NCI-H460 (cell line): ENCODE results near the gene SLC6A9. TPM values are rescaled to one million over a fixed set of nuclear protein-coding genes. Genes with fewer than 3 reads are reported as not detected.

Experiments used
- DNase-seq: peaks from one replicate; pipeline ENCODE4 v3.0.0-alpha.2; 2016; ENCODE audit warnings: low read depth; ENCODE audit errors: extremely low read depth
- total RNA-seq: library from RNA; depleted of rRNA; stranded (reverse); fragments of >200 nt; shearing (Covaris generic); gene quantifications from 2 replicates; pipeline ENCODE4 v1.2.3, GENCODE V29; 2014

The SLC6A9 gene
- total RNA-seq, 1 experiment from 2014 or later: 12.9 TPM

DNA sequence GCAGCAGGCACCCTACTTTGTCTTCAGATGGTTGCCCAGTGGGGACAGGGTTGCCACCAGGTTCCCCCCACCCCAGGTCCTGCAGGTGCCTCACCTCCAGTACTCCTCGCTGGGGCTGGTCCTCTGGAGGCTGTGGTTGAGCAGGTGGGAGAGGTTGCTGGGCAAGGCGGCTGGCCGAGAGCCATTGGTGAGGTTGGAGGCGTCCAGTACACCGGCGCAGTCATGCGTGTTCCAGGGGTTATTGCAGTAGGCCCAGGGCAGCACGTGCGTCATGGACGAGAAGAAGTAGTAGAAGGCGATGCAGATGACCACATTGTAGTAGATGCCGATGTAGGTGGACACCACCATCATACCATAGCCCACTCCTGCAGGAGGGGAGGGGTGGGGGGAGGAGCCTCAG is 23.0 kb downstream of the SLC6A9 start:
- no peak for DNase-seq

DNA sequence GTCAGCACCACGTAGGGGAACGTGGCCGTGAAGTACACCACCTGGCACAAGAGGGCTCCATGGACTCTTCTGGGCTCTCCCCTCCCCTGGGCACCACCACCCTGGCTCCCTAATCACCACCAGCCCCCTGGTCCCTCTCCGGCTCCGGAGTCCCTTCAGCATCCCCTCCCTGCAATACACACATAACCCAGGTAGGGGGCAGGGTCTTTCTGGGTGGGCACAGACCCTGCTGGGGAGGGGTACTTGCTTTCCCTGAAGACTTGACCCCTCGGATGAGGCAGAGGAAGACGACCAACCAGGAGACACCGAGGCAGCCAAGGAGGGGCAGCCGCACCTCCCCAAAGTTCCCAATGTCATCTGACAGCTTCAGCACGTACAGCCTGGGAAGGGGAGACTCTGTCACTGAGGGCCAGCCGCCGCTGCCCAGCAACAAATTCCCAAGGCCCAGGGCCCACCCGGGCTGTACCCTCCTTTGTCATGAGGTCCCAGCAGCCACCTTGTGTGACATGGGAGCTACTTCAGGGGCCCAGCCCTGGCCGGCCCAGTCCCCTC is 28.6 kb downstream of the SLC6A9 start:
- no peak for DNase-seq

DNA sequence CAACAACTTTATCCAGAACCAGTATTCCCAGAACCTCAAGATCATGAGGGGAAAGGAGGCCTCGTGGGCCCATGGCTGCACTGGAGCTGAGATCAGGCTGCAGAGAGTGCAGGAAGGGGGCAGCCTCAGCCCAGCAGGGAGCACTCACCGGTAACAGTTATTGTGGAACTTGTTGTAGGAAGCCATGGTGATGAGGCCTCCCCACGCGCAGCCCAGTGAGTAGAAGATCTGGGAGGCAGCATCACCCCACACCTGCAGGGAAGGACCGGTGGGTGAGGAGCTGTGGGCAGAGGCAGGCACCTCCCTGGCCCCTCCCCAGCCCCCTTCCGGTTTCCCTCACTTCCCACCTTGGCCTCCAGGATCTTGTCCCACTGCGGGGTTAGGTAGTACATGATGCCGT is 29.1 kb downstream of the SLC6A9 start:
- DNase-seq: no peak

DNA sequence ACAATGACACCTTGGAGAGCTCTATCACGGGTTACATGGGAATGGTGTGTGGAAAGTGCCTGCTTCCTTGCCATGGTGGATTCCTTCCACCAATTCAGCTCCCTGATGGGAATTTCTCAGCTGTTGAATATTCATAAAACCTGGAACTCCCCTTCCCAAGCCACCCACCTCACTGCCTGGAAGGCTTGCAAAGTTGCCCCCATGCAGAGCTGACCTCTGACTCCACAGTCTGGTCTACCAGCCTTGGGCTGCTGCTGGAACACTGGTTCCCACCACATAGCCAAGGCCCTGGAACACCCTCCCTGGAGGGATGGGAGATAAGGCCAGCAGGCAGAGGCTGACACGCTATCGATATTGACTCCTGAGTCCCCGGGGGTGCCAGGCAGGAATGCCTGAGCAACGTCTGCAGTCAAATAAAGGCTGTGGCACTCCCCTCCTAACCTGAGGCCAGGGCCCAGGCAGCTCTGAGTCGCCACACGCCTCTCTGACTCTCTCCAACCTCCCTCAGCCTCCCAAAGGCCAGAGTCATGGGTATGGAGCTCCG is 31.1 kb downstream of the SLC6A9 start:
- no peak for DNase-seq

DNA sequence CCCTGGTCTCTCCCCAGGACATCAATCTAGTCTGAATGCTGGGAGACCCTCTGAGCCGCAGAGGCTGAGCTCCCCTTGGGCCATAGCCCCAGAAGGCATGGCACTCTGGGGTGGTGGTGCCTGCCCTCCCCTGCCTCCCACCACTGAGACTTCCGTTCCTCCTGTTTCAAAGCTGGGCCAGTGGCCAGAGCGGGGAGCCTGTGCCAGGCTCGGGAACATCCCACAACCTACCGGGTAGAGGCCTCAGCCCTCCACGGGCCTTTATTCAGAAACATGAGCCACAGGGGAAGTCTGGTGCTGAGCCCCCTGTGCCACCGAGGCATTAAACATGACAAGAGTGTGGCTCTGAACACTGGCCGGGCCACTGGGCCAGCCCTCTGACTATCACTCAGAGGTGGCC is 31.8 kb downstream of the SLC6A9 start:
- no peak for DNase-seq

DNA sequence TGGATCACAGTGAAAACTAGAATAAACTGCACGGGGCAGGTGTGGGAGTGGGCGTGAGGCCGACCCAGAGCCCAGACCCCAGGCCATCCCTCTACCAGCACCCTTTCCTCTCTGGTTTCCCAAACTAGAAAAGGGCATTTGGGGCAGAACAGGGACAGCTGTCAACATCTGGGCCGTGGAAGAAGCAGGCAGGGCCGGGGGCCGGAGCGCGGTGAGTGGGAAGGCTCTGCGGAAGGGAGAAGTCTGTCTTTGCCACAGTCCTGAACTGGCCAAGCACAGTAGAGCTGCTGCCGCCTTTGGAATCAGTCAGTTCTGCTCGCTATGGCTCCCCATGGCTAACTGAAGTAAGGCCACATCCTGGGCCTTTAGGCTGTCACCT is 33.3 kb downstream of the SLC6A9 start:
- DNase-seq: no peak

DNA sequence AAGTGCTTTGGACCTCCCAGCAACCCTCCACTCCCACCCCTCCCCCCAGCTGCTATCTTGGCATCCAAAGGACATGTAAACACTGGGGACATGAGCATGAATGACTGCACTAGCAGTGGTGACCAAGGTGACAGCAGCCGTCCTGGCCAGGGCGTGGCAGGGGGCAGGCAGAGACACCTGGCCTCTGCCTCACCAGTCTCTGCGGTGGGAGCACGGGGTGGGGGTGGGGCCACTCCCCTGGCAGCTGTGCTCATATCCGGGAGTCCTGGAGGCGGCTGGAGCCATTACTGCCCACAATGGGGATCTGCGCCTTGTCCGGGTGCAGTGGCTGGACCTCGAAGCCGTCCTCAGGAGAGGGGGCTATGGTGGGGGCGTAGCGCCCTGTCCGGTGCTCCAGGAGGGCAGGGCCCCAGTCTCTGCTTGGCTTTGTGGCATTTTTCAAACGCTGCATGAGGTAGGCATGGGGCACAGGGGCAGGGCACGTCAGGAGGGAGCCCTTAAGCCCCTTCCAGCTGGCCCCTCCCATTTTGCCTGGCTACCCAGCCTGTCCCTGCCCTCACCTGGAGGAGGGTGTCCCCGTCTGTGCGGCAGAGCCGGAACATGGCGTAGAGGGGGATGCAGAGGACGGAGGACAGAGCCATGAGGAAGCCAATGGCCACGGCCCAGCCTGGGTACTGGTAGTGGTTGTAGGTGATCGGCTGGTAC is 33.8 kb downstream of the SLC6A9 start:
- DNase-seq: no peak

DNA sequence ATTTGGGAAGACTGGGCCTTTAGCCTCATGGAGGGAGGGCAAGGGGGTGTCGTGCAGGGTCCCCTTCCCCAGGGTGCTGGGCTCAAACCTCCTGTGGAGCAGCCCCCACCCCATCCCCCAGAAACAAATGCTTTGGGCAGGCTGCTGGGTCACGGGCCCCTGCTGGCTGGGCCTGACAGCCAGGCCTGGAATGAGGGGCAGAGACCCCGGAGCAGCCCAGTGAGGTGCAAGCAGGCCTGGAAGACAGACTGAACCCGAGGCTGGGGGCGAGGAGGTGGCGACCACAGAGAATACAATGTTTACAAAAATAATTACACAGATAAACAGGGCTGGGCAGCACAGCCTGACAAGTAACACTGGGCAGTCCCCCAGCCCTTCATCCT is 34.5 kb downstream of the SLC6A9 start:
- no peak for DNase-seq

DNA sequence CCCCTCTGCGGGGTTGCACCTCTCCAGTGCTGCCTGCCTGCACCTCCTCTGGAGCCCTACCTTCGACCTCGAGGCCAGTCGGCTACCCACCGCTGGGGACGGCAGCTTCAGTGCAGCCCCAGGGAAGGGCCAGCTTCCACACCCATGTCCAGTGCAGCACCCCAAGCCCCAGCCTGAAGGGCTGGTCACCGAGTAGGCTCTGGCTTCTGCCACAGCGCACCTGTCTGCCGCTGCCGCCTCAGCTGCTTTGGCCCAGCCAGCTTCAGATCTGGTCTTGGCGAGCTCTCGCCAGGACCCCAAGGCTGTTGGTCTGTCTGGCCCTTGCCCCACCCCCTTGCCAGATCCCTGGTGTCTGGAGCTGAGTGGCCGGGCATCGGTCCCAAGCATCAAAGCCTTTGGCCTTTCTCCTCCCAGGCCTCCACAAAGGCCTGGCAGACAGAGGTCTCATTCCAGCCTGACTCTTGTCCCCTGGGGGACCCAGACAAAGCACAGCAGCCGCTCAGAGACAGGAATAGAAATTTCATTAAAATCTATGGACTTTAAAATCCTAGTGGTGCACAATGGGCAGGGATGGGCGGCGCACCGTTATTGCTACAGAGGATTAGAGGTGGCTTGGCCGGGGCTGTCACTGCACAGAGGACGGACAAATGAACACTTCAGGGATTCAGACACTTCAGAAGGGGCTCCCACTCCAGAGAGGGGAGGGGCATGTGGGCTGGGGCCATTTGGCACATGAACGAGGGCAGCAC is 35.1 kb downstream of the SLC6A9 start:
- DNase-seq: no peak

DNA sequence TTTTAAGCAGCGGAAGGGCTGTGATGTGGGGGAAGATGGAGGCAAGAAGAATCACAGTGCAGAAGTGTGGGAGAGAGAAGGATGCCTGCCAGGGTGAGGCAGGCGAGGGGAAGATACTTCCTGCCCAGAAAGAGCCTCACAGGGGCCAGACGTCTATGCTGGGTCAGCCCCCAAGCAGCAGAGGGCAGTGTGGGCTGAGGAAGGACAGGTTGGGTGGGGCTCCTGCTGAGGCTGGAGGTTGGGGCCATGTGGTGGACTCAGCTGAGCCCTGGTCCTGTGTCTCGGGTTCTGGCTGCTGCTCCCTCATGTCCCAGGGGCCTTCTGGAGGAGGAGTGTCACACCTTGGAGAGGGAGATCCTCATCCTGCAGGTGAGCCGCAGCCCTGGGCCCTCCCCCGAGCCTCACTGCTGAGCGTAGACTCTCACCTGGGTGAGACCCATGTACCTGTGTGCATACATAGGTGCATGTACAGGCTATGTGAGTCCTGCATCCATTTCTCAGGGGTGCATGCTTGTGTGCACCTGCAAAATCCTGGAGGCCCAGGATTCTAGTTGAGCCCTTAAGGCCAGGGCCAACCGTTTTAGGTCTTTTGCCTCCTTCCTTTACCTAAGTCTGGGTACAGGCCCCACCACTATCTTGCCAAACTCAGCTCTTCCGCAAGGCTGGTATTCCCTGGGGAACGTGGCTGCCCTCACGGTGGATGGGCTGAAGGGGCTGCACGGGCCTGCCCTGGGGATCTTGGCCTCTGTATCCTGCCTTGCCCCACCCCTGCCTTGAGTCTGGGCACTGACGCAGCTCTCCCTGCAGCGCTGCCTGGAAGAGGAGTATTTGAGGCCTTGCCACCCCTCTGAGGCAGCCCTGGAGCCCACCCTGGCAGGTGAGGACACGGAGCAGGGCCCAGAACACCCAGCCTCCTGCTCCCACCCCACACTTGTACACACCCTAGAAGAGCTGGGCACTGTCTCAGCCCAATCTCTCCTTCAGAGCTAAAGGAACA is 36.2 kb downstream of the SLC6A9 start:
- DNase-seq: no peak

DNA sequence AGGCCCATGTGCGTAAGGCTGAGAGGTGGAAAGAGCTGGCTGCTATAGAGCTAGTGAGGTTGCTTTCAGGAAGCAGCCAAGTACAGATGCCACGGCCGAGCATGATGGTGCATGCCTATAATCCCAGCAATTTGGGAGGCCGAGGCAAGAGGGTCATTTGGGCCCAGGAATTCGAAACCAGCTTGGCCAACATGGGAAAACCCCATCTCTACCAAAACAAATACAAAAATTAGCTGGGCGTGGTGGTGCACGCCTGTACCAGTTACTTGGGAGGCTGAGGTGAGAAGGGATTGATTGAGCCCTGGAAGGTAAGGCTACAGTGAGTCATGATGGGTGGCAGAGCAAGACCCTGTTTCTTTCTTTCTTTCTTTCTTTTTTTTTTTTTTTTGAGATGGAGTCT is 37.2 kb downstream of the SLC6A9 start:
- no peak for DNase-seq

DNA sequence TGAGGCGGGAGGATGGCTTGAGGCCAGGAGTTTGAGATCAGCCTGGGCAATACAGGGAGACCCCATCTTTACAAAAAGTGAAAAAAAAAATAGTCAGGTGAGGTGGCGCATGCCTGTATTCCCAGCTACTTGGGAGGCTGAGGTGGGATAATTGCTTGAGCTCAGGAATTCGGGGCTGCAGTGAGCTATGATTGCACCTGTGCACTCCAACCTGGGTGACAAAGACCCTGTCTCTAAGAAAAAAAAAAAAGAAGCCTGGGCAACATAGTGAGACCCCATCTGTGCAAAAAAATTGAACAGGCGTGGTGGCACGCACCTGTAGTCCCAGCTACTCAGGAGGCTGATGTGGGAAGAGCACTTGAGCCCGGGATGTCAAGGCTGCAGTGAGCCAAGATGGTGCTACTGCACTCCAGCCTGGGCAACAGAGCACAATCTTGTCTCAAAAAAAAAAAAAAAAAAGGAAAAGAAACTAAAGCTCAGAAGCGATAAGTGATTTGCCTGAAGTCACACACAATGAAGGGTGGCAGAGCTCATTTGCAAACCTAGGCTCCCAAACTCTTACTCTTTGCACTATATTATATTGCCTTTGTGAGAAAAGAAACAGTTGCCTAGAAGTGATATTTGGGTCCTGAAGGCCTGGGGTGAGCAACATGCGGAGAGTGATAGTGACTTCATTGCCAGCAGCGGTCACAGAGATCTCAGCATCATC is 37.9 kb downstream of the SLC6A9 start:
- DNase-seq: no peak

DNA sequence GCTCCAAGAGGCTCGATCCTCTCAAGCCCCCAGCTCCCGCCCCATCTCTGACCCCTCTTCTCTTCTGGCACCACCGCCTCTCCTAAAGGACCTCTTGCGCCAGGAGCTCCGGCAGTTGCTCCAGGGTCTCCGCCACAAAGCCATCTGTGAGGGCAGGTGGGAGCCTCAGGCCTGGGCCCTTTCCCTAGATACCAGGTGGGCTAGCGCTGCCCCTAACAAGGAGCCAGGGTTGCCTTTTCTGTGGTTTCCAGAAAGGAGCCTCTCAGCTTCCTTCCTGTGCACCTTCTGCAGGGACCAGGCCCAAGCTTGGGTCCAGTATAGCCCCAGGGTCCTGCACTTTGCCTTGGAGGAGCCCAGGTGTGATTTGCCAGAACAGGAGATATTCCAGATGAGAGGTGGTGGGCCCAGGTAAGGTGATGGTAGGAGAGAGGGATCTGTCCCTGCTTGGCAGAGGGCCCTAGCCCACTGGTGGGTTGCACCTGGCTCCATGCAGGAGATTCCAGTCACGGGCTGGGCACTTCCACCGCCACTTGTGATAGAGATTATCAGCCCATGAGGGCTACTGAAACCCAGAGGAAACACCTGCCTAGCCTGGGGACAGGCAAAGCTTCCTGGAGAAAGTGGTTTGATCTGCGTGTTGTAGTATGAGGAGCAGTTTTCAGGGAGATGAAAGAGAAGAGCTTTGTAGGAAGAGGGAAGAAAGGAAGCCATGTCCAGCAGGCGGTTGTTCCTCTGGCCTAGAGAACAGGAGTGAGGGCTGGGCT is 38.8 kb downstream of the SLC6A9 start:
- no peak for DNase-seq

DNA sequence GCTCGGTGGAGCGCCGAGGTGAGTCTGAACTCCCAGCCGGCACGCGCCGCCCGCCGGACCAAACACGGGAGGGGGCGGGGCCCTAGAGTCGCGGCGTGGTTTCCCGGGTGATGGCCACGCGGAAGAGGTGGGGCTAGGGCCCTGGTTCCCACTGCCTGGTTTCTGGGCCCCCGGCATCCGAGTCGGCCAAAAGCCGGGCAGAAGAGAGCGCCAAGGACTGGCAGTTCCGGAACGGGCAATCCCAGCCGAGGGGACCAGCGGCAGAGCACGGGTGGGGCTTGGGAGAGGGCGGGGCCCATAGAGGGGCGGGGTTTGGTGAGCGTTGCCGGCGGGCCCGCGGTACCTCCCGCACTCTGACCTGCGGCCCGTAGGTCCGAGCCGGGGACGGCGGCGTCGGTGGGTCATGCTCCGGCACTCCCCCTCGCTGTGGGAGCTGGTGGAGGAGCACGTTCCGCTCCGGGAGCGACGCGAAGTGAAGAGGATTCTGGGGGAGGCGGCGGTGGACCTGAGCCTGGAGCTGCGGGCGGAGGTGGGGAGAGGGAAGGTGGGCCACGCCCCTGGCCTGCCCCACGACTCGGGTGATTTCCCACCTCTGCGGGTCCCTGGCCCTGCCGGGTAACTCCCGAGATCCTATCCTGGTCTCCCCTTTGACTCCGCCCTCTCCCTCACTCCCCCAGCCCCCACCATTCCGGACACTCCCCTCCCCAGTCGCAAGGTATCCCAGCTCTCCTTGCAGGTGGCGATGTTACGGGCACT is 39.6 kb downstream of the SLC6A9 start, which contains the start of gene CCDC24:
CCDC24 (plus strand) TSS at position 124 of the 756 bp plus-strand sequence; CDS start at position 404, 280 bp downstream.
- DNase-seq: peak; percentile 49

DNA sequence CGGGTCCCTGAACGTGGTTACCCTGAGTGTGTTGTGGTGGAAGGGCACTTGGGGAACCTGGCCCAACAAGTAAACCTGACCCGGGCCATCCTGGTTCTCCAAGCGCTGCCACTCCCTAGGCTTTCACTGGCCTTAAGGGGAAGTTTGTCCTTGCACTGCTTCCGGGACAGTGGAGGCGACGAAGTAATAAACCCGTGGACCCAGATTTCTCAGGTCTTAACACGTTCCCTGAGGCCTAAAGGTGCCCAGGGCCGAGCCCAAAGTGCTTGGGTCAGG is 40.1 kb downstream of the SLC6A9 start:
- DNase-seq: no peak

DNA sequence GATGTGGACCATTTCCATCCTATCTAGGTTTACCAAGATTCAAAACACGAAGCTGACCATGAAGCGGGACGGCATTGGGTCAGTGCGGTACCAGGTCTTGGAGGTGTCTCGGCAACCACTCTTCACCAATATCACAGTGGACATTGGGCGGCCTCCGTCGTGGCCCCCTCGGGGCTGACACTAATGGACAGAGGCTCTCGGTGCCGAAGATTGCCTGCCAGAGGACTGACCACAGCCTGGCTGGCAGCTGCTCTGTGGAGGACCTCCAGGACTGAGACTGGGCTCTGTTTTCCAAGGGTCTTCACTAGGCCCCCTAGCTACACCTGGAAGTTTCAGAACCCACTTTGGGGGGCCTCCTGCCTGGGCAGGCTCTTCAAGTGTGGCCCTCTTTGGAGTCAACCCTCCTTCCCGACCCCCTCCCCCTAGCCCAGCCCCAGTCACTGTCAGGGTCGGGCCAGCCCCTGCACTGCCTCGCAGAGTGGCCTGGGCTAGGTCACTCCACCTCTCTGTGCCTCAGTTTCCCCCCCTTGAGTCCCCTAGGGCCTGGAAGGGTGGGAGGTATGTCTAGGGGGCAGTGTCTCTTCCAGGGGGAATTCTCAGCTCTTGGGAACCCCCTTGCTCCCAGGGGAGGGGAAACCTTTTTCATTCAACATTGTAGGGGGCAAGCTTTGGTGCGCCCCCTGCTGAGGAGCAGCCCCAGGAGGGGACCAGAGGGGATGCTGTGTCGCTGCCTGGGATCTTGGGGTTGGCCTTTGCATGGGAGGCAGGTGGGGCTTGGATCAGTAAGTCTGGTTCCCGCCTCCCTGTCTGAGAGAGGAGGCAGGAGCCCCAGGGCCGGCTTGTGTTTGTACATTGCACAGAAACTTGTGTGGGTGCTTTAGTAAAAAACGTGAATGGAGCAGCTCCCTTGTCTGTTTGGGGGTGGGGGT is 40.7 kb downstream of the SLC6A9 start:
- DNase-seq: no peak

DNA sequence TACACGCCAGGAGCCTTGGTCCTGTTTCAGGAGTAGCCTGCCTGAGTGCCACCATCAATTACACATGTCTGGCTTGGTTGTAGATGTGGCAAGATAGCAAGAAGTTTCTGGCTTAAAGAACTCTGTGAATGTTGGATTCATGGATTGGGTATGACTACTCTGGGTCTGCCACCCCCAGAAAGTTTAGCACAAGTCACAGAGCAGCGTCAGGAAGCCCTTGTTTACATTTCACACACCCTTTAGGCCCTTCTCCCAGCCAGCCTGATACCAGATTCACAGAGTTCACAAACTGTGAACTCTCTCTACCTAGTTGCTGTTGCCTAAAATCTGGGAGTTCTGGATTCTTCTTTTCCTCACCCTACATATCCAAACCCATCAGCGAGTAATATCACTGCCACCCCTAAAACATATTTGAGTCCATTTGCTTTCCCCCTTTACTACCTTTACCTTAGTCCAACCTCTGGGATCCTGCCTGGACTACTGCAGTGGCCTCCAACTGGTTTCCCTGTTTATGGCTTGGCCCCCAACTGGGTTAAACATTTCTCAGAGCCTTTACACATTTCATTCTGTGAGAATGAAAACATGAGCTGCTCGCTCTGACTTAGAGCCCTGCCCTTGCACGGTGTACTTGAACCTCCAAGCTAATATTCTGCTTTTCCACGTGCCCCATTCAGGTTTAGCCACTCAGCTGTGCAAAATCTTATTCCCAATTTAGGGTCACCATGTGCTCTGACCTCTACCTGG is 43.9 kb downstream of the SLC6A9 start:
- no peak for DNase-seq
